Vein endothelial cell (primary cell): ENCODE results near the gene TMEM63B. TPM values are rescaled to one million over a fixed set of nuclear protein-coding genes. Genes with fewer than 3 reads are reported as not detected.

Experiments
- total RNA-seq: library from RNA; depleted of rRNA; stranded (reverse); fragments of >200 nt; gene quantifications from 2 replicates; pipeline ENCODE4 v1.2.3, GENCODE V29; 2012

Gene TMEM63B
- 34.3 and 38.6 TPM in 2 replicates for total RNA-seq

DNA sequence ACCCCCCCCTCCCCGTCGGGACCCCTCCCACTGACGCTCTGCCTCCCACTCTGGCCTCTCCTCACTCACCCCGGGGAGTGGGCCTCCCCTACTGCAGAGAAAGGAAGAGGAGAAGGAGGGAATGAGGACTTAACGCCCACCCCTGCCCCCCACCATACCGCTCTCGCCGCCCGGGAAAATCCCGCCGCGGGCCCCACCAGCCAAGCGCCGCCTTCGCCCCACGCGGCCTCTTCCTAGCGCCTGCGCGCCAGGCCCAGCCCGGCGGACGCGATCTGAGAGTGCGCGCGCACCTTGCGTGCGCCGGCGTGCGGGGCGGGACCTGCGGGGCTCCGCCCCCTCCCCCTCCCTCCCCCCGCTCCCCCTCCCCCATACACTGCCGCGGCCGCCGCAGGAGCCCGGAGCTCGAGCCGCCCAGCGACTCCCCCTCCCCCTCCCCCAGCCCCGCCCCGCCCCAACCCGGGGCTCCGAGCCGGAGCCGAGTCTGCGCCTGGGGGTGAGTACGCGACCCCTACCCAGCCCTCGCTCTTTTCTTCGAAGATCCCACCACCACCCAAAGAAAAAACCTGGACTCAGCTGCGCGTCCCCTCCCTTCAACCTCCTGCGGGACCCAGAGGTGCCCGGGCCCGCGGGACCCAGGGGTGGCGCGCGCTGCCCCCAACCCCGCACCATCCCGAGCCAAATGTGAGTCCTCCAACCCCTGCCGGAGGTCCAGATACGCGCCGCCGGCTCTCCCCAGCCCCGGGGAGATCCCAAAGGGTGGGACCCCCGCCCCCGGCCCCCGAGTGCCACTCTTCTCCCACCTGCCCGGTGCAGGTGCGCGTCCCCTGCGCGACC, at the start of gene TMEM63B, which contains the start of gene MRPL14:
TSS of gene TMEM63B (plus strand) at position 369 of the 834 bp plus-strand sequence. CDS start 7,031 bp downstream, outside the sequence.
TSS of gene MRPL14 (minus strand) at position 267 of the 834 bp plus-strand sequence. CDS start 10,841 bp downstream, outside the sequence.

GRCh38 chr6:44158770-44159228, 31.4 kb downstream of the TMEM63B start, which contains the start of gene CAPN11:
CAPN11 (plus strand) TSS chr6:44158820; CDS start chr6:44158849, 29 bp downstream.

Other genes starting within 250 kb of the TMEM63B start
- 46.9 and 55.2 TPM in 2 replicates for gene MRPL14, start 102 bp upstream of the TMEM63B start, total RNA-seq
- 0.65 and 1.1 TPM in 2 replicates for gene CAPN11, start 31.3 kb downstream of the TMEM63B start, total RNA-seq
- gene MYMX, start 89.4 kb downstream of the TMEM63B start, total RNA-seq = 0.96 and 0.98 TPM in 2 replicates
- gene SLC29A1, start 96.0 kb downstream of the TMEM63B start, total RNA-seq = 131 and 150 TPM in 2 replicates
- 1,245 and 1,641 TPM in 2 replicates for gene HSP90AB1, start 119.5 kb downstream of the TMEM63B start, total RNA-seq
- gene SLC35B2, start 130.0 kb downstream of the TMEM63B start, total RNA-seq = 58.1 and 76.8 TPM in 2 replicates
- 25.5 and 30.8 TPM in 2 replicates for gene NFKBIE, start 138.0 kb downstream of the TMEM63B start, total RNA-seq
- gene TMEM151B, start 142.9 kb downstream of the TMEM63B start, total RNA-seq = 0.38 and 0.65 TPM in 2 replicates
- 11.0 and 14.4 TPM in 2 replicates for gene AARS2, start 185.8 kb downstream of the TMEM63B start, total RNA-seq
- gene SPATS1, start 215.1 kb downstream of the TMEM63B start, total RNA-seq = not detected in 2 replicates